ENCODE measurements around the gene PKP3.

- no peak for TF ChIP-seq CTCF (IDR thresholded peaks at IDR 0.05; ENCODE audit: borderline replicate concordance, extremely low read depth, low read length, poor library complexity, severe bottlenecking)
- no peak for TF ChIP-seq EZH2 (IDR thresholded peaks at IDR 0.05; ENCODE audit: borderline replicate concordance, low read depth, low read length, severe bottlenecking)
Measured at GRCh38 chr11:372809-373715, 20.9 kb upstream of the PKP3 start.

All from DND-41 (cell line).